Measurements from ENCODE around the gene MADD. TPM values are rescaled to one million over a fixed set of nuclear protein-coding genes. Genes with fewer than 3 reads are reported as not detected.
A peak's percentile ranks its signal among the peaks of the same experiment; 100 is the strongest.

Gene MADD
- total RNA-seq, 3 donors from 2014 or later (not counting 1 experiment from before 2014, with no cell fraction given), result 333 to 383 (median 335) TPM

- Mint-ChIP-seq H3K4me3 (peak overlapping the region; percentile 86), H3K9me3 (no peaks in the 10 kb centered on the region), H3K4me1 (peaks cover 22 to 29% of the 10 kb centered on the region in 2 donors), H3K27me3 (ENCODE audit: low read depth in 2 of 2) (no peaks in the 10 kb centered on the region), H3K36me3 (no peaks in the 10 kb centered on the region), H3K27ac (peak overlapping the region; percentile 75 to 91)
- H3K27ac ChIP-seq (ENCODE audit: low read length), result no peak overlapping the region
- H3K4me1 ChIP-seq (ENCODE audit: control insufficient read depth, insufficient read depth, low read length), result peaks cover 33% of the 10 kb centered on the region
- no peaks in the 10 kb centered on the region for H3K9me3 ChIP-seq (ENCODE audit: control insufficient read depth, insufficient read depth, low read length)
- no peak for DNase-seq
- H3K4me3 ChIP-seq (ENCODE audit: low read length), result peak overlapping the region; percentile 14
- no peaks in the 10 kb centered on the region for H3K27me3 ChIP-seq (ENCODE audit: control insufficient read depth, insufficient read depth, low read length)
- ATAC-seq, result no peak
- TF ChIP-seq, protein P1, sequence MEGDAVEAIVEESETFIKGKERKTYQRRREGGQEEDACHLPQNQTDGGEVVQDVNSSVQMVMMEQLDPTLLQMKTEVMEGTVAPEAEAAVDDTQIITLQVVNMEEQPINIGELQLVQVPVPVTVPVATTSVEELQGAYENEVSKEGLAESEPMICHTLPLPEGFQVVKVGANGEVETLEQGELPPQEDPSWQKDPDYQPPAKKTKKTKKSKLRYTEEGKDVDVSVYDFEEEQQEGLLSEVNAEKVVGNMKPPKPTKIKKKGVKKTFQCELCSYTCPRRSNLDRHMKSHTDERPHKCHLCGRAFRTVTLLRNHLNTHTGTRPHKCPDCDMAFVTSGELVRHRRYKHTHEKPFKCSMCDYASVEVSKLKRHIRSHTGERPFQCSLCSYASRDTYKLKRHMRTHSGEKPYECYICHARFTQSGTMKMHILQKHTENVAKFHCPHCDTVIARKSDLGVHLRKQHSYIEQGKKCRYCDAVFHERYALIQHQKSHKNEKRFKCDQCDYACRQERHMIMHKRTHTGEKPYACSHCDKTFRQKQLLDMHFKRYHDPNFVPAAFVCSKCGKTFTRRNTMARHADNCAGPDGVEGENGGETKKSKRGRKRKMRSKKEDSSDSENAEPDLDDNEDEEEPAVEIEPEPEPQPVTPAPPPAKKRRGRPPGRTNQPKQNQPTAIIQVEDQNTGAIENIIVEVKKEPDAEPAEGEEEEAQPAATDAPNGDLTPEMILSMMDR (IDR thresholded peaks at IDR 0.05), result no peak
- intact Hi-C loops (cut with micrococcal nuclease), result loop anchor here (5.0 kb wide), 1 partner anchor 149 kb away; the partner anchor contains the start of gene SLC39A13
- H3K36me3 ChIP-seq (ENCODE audit: control insufficient read depth, insufficient read depth, low read length), result no peaks in the 10 kb centered on the region
- WGBS (ENCODE audit: insufficient coverage), result 72% methylated on average over 11 of the region's 11 CpGs
These were observed 11.5 kb upstream of the MADD start for GRCh38 chr11:47258317-47258902.

DNA sequence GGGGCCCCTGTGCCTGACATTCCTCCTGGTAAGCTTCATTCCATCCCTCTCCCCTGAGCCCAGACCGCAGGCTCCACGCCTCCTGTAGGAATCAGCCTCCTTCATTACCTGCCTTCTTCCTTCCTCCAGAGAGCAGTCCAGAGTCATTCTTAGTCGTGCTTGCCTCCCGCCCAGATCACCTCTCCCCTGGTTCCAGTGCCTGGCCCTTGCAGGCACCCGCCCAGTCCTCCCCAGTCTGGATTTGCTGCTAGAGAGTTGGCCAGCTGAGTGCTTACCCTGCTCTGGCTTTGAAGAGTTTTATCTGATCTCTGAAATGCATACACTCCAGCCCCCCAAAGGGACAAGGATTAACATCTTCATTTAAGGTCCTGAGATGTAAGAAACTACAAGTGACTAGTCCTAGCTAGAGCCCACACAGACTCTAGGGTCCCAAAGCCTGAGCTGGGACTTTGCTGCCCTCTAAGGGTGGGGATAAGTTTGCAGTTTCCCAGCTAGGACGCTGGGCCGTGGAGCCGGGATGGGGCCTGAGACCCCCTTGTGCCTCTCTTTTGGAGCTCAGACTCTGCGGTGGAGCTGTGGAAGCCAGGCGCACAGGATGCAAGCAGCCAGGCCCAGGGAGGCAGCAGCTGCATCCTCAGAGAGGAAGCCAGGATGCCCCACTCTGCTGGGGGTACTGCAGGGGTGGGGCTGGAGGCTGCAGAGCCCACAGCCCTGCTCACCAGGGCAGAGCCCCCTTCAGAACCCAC is 10.5 kb upstream of the MADD start:
- ATAC-seq, result peak; percentile 54 to 58 (median 58)
- TF ChIP-seq, protein P1 (IDR thresholded peaks at IDR 0.05), result peak; percentile 22
- Histone ChIP-seq H3K4me1 (ENCODE audit: control insufficient read depth, insufficient read depth, low read length) (peaks cover 29% of the 10 kb centered on the region), H3K9me3 (ENCODE audit: control insufficient read depth, insufficient read depth, low read length) (no peaks in the 10 kb centered on the region), H3K27me3 (ENCODE audit: control insufficient read depth, insufficient read depth, low read length) (no peaks in the 10 kb centered on the region), H3K36me3 (ENCODE audit: control insufficient read depth, insufficient read depth, low read length) (no peaks in the 10 kb centered on the region), H3K4me3 (ENCODE audit: low read length) (no peak overlapping the region), H3K27ac (ENCODE audit: low read length) (no peak overlapping the region)
- 48% methylated on average over 10 of the region's 10 CpGs for WGBS (ENCODE audit: insufficient coverage)
- Mint-ChIP-seq H3K4me1 (peaks cover 22 to 32% of the 10 kb centered on the region in 2 donors), H3K36me3 (no peaks in the 10 kb centered on the region), H3K27me3 (ENCODE audit: low read depth in 2 of 2) (no peaks in the 10 kb centered on the region), H3K9me3 (no peaks in the 10 kb centered on the region), H3K27ac (no peak overlapping the region), H3K4me3 (peak overlapping the region; percentile 37)
- intact Hi-C loops (cut with micrococcal nuclease), result loop anchor here (5.0 kb wide), 1 partner anchor 148 kb away; the partner anchor contains the start of gene SLC39A13
- DNase-seq, result peak in 1 of 2 donors; percentile 62

DNA sequence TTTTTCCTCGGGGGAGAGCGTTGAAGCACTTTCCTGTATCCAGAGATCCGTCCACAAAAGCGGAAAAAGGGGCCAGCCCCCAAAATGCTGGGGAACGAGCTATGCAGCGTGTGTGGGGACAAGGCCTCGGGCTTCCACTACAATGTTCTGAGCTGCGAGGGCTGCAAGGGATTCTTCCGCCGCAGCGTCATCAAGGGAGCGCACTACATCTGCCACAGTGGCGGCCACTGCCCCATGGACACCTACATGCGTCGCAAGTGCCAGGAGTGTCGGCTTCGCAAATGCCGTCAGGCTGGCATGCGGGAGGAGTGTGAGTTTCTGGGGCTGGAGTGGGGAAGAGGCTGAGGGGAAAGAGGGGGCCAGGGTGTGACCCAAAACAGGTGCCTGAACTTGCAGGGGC is 9.6 kb upstream of the MADD start:
- peaks cover 37% of the 10 kb centered on the region for H3K4me1 ChIP-seq (ENCODE audit: control insufficient read depth, insufficient read depth, low read length)
- ATAC-seq, result no peak
- H3K9me3 ChIP-seq (ENCODE audit: control insufficient read depth, insufficient read depth, low read length), result no peaks in the 10 kb centered on the region
- intact Hi-C loops (cut with micrococcal nuclease), result no loop called here
- H3K27ac Mint-ChIP-seq, result no peak overlapping the region
- H3K36me3 ChIP-seq (ENCODE audit: control insufficient read depth, insufficient read depth, low read length), result no peaks in the 10 kb centered on the region
- no peaks in the 10 kb centered on the region for H3K27me3 Mint-ChIP-seq (ENCODE audit: low read depth in 2 of 2)
- no peak overlapping the region for H3K4me3 Mint-ChIP-seq
- TF ChIP-seq, protein P1 (IDR thresholded peaks at IDR 0.05), result no peak
- no peak for DNase-seq
- no peaks in the 10 kb centered on the region for H3K9me3 Mint-ChIP-seq
- peaks cover 26 to 32% of the 10 kb centered on the region in 2 donors for H3K4me1 Mint-ChIP-seq
- H3K4me3 ChIP-seq (ENCODE audit: low read length), result no peak overlapping the region
- H3K27ac ChIP-seq (ENCODE audit: low read length), result no peak overlapping the region
- WGBS (ENCODE audit: insufficient coverage), result 95% methylated on average over 19 of the region's 19 CpGs
- no peaks in the 10 kb centered on the region for H3K36me3 Mint-ChIP-seq
- H3K27me3 ChIP-seq (ENCODE audit: control insufficient read depth, insufficient read depth, low read length), result no peaks in the 10 kb centered on the region
